Measurements from ENCODE around the gene NR6A1. TPM values are rescaled to one million over a fixed set of nuclear protein-coding genes. Genes with fewer than 3 reads are reported as not detected.

Gene NR6A1
- total RNA-seq, 1 donor from 2014 or later, result 63.8 TPM

DNA sequence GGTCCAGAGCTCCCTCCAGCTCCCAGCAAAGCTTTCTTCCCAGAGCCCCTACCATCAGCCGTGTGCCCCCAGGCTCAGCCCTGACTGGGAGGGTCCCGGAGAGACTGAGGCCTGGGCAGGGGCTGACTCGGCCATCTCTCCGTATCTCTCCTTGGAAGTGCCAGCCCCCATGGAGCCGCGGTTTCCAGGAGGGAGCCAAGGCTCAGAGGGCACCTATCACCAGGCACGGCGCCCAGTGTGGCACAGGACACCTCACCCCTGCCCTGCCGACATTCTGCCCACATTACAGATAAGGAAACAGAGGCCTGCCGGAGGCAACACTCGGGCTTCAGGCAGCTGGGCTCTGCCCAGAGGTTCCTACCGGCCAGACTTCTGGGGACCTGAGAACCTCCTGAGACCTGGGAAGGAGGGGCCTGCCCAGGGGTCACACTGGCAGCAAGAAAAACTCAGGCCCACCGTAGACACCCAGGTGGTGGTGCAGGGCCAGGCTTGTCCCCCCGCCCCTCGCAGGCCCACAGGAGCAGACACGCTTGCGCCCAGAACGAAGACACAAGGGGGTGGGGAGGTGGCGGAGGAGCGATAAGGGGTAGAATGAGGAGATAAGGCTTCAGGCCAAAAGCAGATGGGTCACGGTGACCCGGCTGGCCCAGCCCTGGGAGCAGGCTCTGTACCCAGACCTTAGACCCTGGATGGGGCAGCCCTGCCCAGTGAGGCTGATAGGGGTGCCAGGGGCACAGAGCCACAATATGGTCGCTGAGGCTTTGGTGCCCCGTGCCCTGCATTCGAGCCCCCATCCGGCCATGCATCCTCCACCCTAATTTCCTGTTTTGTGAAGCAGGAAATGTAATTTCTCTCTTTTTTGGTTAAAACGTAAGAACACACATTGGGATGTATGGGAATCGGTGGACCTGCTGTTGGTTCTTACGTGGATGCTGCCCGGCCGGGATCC is 275.7 kb downstream of the NR6A1 start:
- TF ChIP-seq, protein P1, sequence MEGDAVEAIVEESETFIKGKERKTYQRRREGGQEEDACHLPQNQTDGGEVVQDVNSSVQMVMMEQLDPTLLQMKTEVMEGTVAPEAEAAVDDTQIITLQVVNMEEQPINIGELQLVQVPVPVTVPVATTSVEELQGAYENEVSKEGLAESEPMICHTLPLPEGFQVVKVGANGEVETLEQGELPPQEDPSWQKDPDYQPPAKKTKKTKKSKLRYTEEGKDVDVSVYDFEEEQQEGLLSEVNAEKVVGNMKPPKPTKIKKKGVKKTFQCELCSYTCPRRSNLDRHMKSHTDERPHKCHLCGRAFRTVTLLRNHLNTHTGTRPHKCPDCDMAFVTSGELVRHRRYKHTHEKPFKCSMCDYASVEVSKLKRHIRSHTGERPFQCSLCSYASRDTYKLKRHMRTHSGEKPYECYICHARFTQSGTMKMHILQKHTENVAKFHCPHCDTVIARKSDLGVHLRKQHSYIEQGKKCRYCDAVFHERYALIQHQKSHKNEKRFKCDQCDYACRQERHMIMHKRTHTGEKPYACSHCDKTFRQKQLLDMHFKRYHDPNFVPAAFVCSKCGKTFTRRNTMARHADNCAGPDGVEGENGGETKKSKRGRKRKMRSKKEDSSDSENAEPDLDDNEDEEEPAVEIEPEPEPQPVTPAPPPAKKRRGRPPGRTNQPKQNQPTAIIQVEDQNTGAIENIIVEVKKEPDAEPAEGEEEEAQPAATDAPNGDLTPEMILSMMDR (IDR thresholded peaks at IDR 0.05; ENCODE audit: unreplicated experiment), result no peak
- peaks cover 10% of the 10 kb centered on the region for H3K27me3 Mint-ChIP-seq (ENCODE audit: unreplicated experiment)
- peaks cover 13% of the 10 kb centered on the region for H3K4me1 Mint-ChIP-seq (ENCODE audit: unreplicated experiment)
- DNase-seq (ENCODE audit: low spot score), result no peak
- no peak overlapping the region for H3K27ac Mint-ChIP-seq (ENCODE audit: unreplicated experiment)
- H3K4me3 Mint-ChIP-seq (ENCODE audit: unreplicated experiment), result no peak overlapping the region
- no peaks in the 10 kb centered on the region for H3K9me3 Mint-ChIP-seq (ENCODE audit: unreplicated experiment)
- peaks cover 2% of the 10 kb centered on the region for H3K36me3 Mint-ChIP-seq (ENCODE audit: low read depth, unreplicated experiment)

DNA sequence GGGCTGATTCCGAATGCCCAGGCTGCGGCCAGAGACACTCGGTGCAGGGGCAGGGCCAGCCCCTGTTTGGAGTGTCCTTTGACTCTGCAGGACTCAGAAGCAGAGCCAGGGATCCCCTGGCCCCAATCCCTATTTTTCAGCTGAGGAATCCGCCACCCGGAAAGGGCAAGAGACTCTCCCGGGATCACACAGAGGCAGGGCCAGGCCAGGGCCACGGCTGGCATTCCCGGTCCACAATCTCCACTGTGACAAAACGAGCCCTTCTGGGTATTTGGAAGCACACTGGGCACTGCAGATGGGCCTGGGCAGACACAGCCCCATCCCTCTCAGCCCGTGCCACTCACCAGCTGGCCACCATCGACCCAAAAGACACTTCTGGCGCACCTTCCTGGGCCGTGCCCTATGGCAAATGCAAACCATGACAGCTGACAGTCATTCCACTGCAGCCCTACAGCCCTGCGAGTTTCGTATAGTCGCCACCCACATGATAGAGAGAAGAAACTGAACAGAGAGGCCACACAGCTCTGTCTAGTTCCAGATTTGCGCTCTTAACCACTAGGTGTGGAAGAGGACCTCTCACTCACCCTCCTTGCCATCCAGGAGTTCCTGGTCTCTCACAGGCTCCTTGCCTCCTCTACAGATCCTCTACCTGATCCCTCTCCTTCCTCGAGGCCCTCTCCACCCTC is 277.2 kb downstream of the NR6A1 start:
- Mint-ChIP-seq H3K9me3 (ENCODE audit: unreplicated experiment) (no peaks in the 10 kb centered on the region), H3K4me3 (ENCODE audit: unreplicated experiment) (no peak overlapping the region), H3K36me3 (ENCODE audit: low read depth, unreplicated experiment) (peaks cover 3% of the 10 kb centered on the region), H3K27ac (ENCODE audit: unreplicated experiment) (no peak overlapping the region), H3K4me1 (ENCODE audit: unreplicated experiment) (peaks cover 13% of the 10 kb centered on the region), H3K27me3 (ENCODE audit: unreplicated experiment) (peaks cover 7% of the 10 kb centered on the region)
- no peak for DNase-seq (ENCODE audit: low spot score)
- TF ChIP-seq, protein P1 (IDR thresholded peaks at IDR 0.05; ENCODE audit: unreplicated experiment), result no peak

DNA sequence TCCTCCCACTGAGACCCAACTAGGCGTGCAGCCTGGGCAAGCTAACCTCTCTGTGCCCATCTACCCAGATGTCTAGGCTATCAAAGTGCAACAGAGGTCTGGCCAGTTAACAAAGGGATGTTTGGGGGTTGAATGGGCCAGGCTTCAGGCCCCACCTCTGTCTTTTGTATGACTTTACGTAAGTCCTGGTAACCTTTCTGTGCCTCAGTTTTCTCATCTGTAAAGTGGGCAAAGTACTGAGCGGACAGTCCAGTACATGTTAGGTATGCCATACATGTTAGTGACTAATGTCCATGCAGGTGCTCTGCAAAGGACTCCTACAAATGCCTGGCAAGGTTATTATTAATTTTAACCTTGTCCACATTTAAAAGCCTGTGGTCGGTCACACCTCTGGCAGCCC is 277.9 kb downstream of the NR6A1 start:
- no peaks in the 10 kb centered on the region for H3K9me3 Mint-ChIP-seq (ENCODE audit: unreplicated experiment)
- peaks cover 12% of the 10 kb centered on the region for H3K4me1 Mint-ChIP-seq (ENCODE audit: unreplicated experiment)
- no peak overlapping the region for H3K27ac Mint-ChIP-seq (ENCODE audit: unreplicated experiment)
- peaks cover 3% of the 10 kb centered on the region for H3K36me3 Mint-ChIP-seq (ENCODE audit: low read depth, unreplicated experiment)
- H3K27me3 Mint-ChIP-seq (ENCODE audit: unreplicated experiment), result peaks cover 7% of the 10 kb centered on the region
- H3K4me3 Mint-ChIP-seq (ENCODE audit: unreplicated experiment), result no peak overlapping the region
- TF ChIP-seq, protein P1 (IDR thresholded peaks at IDR 0.05; ENCODE audit: unreplicated experiment), result no peak
- no peak for DNase-seq (ENCODE audit: low spot score)

DNA sequence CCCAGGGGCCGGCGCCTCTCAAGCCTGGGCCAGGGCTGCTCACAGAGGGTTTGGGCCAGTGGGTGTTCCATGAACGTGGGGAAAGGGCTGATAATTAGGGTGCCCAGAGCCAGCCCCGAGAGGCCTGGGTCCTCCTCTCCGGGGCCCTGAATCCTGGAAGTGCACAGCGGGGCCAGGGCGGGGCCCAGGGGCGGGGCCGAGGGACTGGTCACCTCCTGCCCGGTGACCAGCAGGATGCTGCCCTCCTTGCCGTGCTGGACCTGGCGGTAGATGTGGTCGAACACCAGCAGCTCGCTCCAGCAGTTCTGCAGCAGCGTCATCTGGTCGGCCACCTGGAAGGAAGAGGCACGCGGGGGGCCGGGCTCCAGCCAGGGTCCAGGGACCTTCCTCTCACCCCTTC is 278.3 kb downstream of the NR6A1 start:
- TF ChIP-seq, protein P1 (IDR thresholded peaks at IDR 0.05; ENCODE audit: unreplicated experiment), result no peak
- Mint-ChIP-seq H3K27ac (ENCODE audit: unreplicated experiment) (no peak overlapping the region), H3K4me1 (ENCODE audit: unreplicated experiment) (peaks cover 8% of the 10 kb centered on the region), H3K27me3 (ENCODE audit: unreplicated experiment) (peaks cover 7% of the 10 kb centered on the region), H3K9me3 (ENCODE audit: unreplicated experiment) (no peaks in the 10 kb centered on the region), H3K36me3 (ENCODE audit: low read depth, unreplicated experiment) (peaks cover 3% of the 10 kb centered on the region), H3K4me3 (ENCODE audit: unreplicated experiment) (no peak overlapping the region)
- DNase-seq (ENCODE audit: low spot score), result no peak

Data from endothelial cell (in vitro differentiated cells).